Progenitor cell of endocrine pancreas (in vitro differentiated cells): ENCODE results near the gene FAM168B. TPM values are rescaled to one million over a fixed set of nuclear protein-coding genes. Genes with fewer than 3 reads are reported as not detected.
A peak's percentile ranks its signal among the peaks of the same experiment; 100 is the strongest.

ENCODE experiments used
- DNase-seq: peaks from one replicate; pipeline ENCODE4 v3.0.0; 2021; ENCODE audit warnings: low spot score; ENCODE audit not compliant: unreplicated experiment
- H3K27ac Mint-ChIP-seq: 2 replicates; pipeline ENCODE4 v1.8.0; 2021; ENCODE audit warnings: mild to moderate bottlenecking, moderate library complexity, mixed read lengths
- H3K27me3 Mint-ChIP-seq: 2 replicates; pipeline ENCODE4 v1.8.0; 2021; ENCODE audit warnings: mixed read lengths
- H3K36me3 Mint-ChIP-seq: 2 replicates; pipeline ENCODE4 v1.8.0; 2022; ENCODE audit warnings: mixed read lengths; ENCODE audit not compliant: insufficient read depth
- H3K4me1 Mint-ChIP-seq: 2 replicates; pipeline ENCODE4 v1.8.0; 2021; ENCODE audit warnings: low read depth, mixed read lengths
- H3K4me3 Mint-ChIP-seq: 2 replicates; pipeline ENCODE4 v1.8.0; 2021; ENCODE audit warnings: low read depth, mild to moderate bottlenecking, moderate library complexity, mixed read lengths
- H3K9me3 Mint-ChIP-seq: 2 replicates; pipeline ENCODE4 v1.8.0; 2021; ENCODE audit warnings: low read depth, mixed read lengths
- CTCF ChIP-seq: fragments of 200-600 bp; sonication (generic); IDR thresholded peaks from one replicate; pipeline ENCODE4 v1.5.0; 2021; ENCODE audit warnings: antibody characterized with exemption, mild to moderate bottlenecking; ENCODE audit not compliant: unreplicated experiment
- total RNA-seq: library from RNA; stranded (reverse); gene quantifications from 2 replicates; pipeline ENCODE4 v1.2.1, GENCODE V29; 2021

FAM168B gene
- total RNA-seq, 1 donor from 2014 or later = 111 TPM

- no peak overlapping the region for H3K27ac Mint-ChIP-seq
- no peak overlapping the region for H3K4me3 Mint-ChIP-seq
- DNase-seq = no peak
- H3K36me3 Mint-ChIP-seq = peaks cover 11% of the 10 kb centered on the region
- H3K4me1 Mint-ChIP-seq = peaks cover 16% of the 10 kb centered on the region
- no peaks in the 10 kb centered on the region for H3K9me3 Mint-ChIP-seq
- TF ChIP-seq CTCF = no peak
- H3K27me3 Mint-ChIP-seq = no peaks in the 10 kb centered on the region
Observed at GRCh38 chr2:131112529-131112928, 19.3 kb upstream of the FAM168B start.

- H3K36me3 Mint-ChIP-seq = peaks cover 5% of the 10 kb centered on the region
- H3K4me3 Mint-ChIP-seq = peak overlapping the region; percentile 85
- no peak for TF ChIP-seq CTCF
- H3K9me3 Mint-ChIP-seq = no peaks in the 10 kb centered on the region
- H3K4me1 Mint-ChIP-seq = peaks cover 17% of the 10 kb centered on the region
- no peak for DNase-seq
- peak overlapping the region; percentile 96 for H3K27ac Mint-ChIP-seq
- H3K27me3 Mint-ChIP-seq = no peaks in the 10 kb centered on the region
Observed at GRCh38 chr2:131105950-131106801, 12.9 kb upstream of the FAM168B start.

GRCh38 chr2:131105156-131105949, 12.1 kb upstream of the FAM168B start, which contains the start of gene PLEKHB2:
Gene PLEKHB2, plus strand, starts transcription at chr2:131105336. Its CDS starts 15,606 bp downstream, at chr2:131120942.
- Mint-ChIP-seq H3K27me3 (no peaks in the 10 kb centered on the region), H3K9me3 (no peaks in the 10 kb centered on the region), H3K27ac (peak within 1 kb of the TSS; percentile 96), H3K36me3 (peaks cover 2% of the 10 kb centered on the region), H3K4me3 (peak within 1 kb of the TSS; percentile 85), H3K4me1 (peaks cover 17% of the 10 kb centered on the region)
- peak; percentile 48 for TF ChIP-seq CTCF
- DNase-seq = peak; percentile 93

GRCh38 chr2:131104487-131105155, 11.4 kb upstream of the FAM168B start:
- Mint-ChIP-seq H3K4me1 (peaks cover 17% of the 10 kb centered on the region), H3K27ac (peak overlapping the region; percentile 96), H3K4me3 (peak overlapping the region; percentile 85), H3K36me3 (no peaks in the 10 kb centered on the region), H3K27me3 (no peaks in the 10 kb centered on the region), H3K9me3 (no peaks in the 10 kb centered on the region)
- no peak for DNase-seq
- no peak for TF ChIP-seq CTCF

GRCh38 chr2:131103165-131103564, 9.9 kb upstream of the FAM168B start:
- Mint-ChIP-seq H3K9me3 (no peaks in the 10 kb centered on the region), H3K36me3 (no peaks in the 10 kb centered on the region), H3K4me1 (peaks cover 17% of the 10 kb centered on the region), H3K4me3 (no peak overlapping the region), H3K27me3 (no peaks in the 10 kb centered on the region), H3K27ac (no peak overlapping the region)
- no peak for DNase-seq
- TF ChIP-seq CTCF = no peak
